HPDE6-E6E7 (cell line): ENCODE measurements around the gene CHN1.

Experiments
- DNase-seq: peaks from one replicate; pipeline ENCODE4 v3.0.0; 2011; ENCODE audit warnings: missing footprints; ENCODE audit errors: extremely low spot score

Gene CHN1

DNA sequence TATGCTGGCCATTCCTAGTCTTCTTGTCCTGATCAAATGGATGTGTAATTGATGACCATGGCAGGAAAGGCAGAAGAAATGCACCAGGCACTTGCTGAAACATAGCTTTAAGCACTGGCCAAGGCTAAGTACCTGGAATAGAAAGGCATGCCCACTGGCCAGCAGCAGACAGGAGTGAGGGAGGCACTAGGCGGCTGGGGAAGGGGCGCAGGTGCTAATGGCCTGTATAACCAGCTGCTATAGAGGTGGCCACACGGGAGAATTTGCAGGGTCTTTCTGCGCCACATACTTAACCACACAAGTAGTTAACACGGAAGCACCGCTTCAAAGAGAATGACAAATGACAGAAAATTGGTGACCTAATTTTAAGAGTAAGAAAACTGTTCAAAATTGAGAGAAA lies 174.6 kb downstream of the CHN1 start:
- DNase-seq: no peak

DNA sequence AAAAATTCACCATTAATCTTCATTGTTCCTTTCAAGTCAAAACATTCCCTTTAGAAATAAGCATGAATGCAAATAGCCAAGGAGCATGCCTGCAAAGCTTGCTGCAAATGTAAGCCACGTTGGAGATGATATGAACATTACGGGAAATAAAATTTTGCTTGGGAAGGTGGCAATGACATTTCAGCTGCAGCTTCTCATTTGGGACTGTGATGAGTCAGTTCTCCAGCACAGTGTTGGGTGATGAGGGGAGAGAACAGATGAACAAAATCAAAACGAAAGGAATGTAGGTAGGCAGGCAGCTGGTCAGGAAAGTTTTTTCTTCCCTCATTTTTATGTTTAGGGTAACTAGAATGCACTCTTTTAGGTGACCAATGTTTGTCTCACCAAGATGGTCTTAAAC lies 175.6 kb downstream of the CHN1 start:
- no peak for DNase-seq

DNA sequence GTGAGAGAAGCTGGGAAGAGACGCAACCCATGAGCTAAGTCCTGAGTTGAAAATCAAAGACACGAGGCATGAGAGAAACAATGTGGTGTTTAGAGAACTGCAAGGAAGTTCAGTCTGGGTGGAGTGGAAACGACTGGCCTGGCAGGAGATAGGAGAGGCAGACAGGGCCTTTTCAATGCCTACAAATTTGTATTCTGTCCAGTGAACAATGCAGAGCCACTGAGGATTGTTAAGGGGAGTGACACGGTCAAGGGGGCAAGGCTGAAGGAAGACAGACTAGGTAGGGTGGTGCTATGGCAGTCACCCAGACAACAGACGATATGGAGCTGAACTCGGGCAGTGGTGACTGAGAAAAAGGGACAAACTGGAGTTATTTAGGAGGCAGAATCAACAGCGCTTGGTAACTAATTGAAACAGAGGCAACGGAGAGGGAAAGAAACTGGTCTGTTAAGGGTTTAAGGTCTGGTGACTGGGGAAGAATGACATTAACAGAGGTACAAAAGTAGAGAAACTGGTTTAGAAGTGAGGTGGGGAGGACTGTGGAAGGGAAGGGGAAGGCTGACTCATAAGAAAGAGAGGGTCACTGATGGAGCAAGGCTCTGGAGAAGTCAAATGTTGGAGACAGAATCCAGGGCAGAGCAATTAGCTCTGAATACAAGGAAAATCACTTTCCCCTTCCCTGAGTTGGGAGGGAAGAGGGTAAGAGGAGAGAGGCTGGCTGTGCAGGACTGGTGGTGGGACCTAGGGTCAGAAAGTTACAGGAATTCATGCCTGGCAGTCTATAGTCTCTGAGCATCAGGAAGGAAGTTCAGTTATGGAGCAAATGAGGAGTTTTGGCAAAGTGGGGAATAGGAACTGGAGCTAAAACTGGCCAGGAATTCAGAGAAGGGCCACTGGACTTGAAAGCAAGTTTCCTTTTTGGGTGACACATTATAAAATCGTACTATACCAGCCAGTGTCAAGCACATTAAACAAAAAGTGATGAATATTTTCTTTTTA lies 177.5 kb downstream of the CHN1 start:
- peak; percentile 10 for DNase-seq

DNA sequence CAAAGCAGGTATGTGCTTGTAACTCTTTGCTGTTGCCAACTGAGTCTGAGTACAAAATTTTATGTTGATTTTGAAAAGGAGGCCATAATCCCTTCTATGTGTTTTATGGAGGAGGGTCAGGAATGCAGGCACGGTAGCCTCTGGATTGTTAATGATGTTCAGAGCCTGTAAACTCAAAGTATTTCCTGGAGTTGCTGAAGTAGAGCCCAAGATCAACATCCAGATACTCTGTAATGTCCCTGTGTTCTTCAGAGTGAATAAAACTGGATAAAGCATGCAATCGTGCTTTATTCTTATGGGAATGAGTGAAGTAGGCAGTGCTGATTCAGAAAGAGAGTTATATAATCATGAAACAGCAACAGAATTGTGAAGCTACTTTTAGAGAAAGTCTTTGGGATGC lies 179.1 kb downstream of the CHN1 start:
- DNase-seq: no peak

DNA sequence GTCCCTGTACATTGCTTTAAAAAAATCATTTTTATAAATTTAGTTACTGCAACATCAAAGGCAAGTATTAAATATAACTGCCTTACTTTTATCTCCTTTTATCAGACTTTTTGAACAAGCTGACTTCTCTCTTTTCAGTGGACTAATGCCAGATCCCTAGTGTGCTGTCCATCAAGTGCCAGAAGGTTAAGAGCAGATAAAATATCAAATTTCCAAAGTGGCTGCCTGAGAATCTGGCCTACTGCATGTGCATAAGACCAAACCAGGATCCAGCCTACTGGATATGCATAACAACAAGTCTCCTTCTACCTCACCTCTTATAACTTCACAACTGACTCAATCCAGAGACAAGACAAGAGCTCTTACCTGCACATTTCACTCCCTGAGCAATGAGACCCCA lies 181.1 kb downstream of the CHN1 start:
- DNase-seq: no peak

DNA sequence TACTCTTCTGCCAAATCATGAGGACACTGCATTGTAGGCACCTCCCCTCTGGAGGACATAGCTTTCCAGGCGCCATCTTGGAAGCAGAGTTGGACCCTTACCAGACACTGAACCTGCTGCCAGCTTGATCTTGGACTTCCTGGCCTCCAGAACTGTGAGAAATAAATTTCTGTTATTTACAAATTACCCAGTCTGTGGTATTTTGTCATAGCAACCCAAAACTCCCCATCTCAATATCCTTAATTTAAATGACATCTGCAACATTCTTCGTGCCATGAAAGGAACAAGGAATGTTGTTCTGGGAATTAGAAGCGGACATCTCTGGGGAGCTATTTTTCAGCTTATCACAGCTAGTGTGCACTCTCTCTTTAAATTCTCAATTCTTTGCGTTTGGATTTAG lies 183.6 kb downstream of the CHN1 start:
- no peak for DNase-seq

DNA sequence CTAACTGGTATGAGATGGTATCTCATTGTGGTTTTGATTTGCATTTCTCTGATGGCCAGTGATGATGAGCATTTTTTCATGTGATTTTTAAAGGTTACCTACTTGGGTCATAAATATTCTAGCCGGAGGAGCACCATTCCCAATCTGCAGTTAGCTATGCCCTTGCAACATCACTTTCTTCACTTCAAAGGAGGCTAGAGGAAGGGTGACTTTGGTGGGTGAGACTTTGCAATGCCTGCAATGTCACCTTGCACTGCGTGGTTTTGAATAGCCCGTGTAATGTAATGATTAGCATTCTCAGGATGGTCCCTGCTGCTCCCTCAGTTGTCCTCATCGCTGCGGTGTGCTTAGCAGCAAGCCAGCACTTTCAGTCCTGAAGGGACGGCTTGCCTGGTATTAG lies 184.8 kb downstream of the CHN1 start:
- no peak for DNase-seq

DNA sequence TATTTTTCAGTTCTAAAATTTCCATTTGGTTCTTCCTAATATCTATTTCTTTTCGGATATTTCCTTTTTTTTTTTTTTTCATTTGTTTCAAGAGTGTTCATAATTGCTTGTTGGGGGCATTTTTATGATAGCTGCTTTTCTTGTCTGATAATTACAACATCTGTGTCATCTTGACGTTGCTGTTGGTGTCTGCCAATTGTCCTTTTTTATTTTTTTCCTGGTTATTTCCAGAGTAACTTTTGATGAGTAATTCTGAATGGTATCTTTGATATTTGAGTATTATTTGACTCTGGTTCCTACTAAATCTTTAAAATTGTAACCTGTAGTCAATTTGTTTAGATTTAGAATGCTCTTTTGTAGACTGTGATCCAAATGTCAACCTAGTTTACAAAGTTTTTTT lies 189.7 kb downstream of the CHN1 start:
- no peak for DNase-seq

DNA sequence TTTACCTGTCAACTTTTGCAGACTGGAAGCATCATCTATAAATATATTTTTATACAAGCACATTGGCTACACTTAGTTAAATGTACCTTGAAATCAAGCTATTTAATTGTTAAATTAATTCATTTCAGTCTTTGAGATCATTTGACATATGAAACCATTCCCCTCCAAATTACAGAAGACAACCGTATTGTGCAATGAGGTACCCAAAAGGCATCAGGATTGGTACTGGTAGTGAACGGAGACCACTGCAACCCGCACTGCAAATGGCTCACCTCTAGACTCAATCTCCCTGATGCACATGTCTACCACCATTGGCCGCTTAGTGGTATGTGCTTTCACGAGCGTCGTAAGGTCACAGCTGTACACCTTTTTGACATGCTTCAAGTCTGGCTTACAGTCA lies 193.1 kb downstream of the CHN1 start:
- DNase-seq: no peak

DNA sequence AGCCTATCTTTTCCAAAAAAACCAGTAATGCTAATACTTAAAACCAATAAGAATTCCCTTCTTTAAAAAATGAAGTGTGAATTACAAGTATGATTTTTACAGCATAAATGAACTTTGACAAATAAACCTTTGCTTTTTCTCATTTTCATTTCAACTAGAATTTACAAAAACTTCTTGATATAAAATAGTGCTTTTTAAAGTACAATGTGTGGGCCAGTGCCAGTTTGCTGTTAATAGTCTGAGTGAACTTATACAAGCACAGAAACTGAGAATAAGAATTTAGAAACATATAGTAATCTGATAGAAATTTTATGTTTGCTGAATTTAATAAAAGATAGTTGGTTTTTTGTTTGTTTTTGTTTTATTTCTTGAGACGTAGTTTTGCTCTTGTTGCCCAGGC lies 197.2 kb downstream of the CHN1 start:
- DNase-seq: no peak

DNA sequence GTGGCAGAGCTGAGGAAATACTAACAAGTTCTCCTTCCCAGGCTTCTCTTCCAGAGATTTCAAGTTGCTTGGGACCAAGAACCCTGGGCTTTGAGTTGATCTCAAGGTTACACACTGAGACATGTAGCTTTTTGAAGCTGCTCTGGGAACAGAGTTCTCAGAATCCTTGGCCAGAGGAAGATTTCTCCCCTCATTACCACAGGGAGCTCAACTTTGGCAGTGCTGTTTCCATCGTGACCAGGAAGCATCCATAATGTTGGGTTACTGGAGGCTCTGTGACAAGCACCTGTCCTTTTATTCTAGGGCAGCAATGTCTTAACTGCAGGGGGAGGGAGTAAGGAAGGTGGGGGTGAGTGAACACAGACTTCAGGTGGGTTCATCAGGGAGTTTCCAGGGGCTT lies 199.4 kb downstream of the CHN1 start:
- DNase-seq: no peak

DNA sequence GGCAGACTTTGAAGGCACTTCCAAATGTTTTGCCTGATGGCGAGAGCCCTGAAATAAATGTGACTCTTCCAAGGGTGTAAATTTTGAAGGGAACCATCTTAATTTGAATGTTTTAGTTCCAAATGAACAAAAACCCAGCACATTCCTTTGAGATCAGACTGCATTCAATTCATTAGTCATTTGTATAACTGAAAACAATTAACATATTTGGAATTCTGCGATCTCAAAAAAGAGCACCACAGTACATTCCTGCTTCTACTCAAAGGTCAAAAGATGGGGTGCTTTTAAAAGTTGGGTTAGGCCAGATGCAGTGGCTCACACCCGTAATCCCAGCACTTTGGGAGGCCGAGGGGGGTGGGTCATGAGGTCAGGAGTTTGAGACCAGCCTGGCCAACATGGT lies 202.7 kb downstream of the CHN1 start:
- DNase-seq: no peak

DNA sequence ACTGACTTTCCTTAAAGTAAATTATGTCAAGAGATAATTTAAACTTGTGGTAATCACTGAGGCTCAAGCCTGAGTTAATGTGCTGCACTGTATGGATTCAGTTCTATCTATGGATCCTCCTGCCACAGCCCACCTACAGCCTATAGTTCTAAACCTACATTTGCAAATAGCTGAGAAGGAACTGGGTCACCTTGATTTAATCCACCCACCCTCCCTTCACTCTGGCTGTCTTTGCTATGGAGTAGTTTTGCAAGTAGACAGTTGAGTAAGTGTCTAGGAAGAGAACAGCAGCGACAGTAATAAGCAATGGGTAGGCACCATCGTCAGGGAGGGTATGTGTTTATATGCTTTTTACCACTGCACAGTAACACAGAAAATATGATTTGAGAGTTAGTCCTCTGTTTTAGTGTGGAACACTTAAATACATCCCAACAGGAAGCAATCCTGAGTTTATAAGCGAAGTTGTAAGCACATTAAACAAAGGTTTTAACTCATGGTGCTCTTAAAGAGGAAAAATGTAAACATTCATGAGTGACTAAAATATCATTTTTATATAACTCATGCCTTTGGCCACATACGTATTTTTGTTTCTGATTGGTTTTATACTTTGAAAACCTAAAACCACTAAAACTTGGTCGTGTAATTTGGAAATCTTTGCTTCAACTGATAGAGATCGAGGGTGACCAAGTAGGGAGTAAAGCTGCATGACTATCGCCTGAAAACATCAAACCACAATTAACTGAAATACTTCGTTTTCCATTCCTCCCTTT lies 204.6 kb downstream of the CHN1 start:
- no peak for DNase-seq

DNA sequence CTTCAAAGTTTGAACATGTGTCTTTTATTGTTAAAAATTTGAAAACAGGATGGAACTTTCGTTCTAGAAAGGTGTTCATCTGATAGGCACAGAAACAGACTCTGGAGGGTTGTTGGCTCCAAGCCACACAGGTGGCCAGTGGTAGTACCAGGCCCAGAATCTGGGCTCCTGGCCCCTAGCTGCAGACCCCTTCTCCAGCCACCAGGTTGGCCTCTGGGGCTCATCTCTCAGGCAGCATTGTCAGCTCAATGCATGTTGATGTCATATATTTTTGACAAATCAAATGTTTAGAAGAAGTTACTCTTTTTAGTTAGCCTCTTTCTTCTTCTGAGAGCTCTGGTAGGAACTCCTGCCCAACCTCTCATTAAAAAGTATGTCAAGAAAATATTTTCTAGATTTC lies 206.4 kb downstream of the CHN1 start:
- DNase-seq: no peak

DNA sequence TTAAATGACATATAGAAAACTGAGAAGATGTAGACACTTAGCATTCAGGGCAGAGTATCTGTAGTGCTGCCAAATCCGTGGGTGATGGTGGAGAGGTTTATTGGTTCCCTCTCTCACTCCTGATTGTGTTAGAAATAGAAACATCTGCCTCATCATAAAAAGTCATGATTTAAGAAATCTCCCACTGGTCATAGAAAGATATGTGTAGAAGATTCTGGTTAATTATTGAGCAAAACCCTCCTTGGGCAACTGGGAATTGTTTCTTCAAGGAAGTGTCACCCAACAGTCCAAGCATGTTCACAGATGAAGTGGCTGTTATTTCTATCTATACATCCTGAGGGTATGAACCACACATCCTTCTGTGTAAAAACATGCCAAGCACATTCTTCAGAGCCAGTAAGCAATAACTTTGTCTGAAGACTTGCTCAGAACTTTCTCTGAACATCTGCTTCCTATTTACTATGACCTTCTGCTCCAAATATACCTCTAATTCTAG lies 207.4 kb downstream of the CHN1 start:
- DNase-seq: no peak

DNA sequence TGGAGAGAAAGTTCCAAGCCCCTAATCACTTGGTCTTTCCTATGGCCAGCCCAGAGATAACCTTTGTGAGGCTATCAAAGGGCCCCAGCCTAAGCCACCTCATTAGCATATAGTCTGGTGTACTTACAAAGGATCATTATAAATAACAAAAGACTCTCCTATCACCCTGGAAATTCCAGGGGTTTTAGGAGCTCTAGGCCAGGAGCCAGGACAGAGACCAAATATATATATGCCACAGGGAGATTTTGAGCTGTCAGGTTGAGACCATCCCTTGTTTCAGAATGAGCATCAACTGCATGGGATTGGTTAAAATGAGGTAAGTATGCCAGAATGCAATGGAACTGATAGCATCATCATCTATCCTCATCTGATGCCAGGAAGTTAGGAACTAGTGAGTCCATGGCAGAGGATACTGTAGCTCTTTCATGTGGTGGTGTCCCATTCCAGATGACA lies 208.8 kb downstream of the CHN1 start:
- no peak for DNase-seq

DNA sequence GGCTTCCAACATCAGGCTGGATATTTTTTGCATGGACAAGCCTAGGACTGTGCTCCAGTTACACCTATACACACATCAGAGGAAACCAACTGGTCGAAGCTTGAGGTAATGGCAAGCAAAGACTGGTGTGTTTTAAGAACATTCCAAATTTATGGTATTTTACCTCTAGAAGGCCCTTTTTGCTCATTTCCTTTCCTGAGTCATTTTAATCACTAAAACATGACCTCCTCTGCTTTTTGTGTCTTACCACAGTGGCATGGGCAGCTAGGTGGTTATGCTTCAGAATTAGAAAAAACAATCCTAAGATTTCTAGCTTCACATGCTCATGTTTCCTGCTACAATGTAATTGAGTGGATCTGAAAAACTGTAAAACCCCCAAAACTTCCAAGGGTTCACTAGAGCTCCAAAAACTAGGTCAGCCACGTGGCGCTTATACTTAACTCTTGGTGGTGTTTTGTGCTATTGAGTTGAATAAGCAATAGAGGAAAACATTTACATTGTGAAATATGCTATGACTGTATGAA lies 210.3 kb downstream of the CHN1 start:
- no peak for DNase-seq

DNA sequence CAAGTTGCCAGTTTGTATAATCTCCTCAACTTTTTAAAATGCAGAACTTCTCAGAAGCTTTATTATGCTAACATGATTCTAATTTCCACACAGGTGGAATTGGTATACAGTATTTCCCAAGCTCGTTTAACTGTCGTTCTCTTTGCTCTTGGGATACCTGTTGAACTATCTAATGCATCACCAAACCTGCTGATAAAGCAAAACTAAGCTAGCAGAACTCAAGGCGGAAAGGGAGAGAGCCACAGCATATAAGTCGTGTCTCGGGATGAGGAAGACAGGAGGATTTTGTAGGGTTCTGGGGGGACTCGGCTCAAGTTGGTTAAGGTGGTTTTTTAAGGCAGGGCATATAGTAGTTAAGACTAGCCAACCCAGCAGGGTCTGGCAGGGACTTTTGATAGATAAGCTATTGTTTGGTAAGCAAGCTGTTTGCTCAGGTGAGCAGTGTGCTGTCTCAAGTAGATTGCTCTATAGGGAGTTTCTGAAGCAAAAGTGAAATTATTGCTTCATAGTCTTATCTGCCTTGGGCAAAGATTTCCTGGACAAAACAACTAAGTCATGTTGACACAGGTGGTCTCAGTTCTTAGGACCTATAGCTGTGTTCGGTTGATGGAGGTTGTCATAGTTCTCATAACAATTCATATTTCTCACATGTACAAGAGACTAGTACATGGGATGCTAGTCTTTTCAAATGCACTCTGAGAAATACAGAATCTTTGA lies 212.7 kb downstream of the CHN1 start:
- no peak for DNase-seq

DNA sequence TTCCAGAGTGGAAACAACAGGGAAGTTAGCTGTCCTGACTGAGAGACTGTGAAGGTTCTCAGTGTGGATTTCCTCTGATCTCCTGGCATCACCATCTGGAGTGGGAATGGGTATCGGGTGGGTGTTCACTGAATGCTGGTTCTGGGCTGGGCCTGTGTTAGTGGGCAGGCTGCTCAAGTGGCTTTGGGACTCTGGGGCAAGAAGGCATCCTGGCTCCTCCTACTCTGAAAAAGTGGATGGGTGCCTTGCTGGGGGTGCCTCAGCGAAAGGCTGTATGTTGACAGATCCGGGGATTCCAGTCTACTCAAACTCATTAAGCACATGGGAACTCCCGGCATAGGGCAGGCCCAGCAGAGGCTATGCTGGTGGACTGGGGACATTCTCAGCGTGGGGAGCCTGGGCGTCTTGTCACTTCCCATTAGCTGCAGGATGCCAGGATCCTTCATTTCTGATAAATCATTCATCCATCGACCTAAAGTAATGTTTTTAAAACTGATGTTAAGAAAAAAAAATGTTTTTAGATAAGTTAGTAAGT lies 213.4 kb downstream of the CHN1 start:
- DNase-seq: no peak

DNA sequence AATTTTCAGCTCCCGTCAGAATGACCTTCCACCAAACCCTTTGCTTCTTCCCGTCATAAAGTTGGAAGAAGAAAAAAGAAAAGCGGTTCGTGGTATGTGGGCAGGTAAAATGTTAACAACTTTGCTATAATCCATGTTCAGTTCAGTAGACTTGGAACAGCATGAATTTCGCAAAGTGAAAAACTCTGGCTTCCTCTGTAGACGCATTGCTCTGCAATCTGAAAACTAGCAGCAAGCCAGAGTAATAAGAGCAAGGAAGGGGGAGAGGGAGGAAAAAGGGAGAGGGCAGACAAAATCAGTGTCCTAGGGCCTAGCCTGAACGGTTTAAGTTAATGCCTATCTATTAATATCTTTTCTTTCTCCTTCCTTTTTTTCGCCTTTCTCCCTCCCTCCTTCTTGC lies 214.2 kb downstream of the CHN1 start:
- DNase-seq: no peak

DNA sequence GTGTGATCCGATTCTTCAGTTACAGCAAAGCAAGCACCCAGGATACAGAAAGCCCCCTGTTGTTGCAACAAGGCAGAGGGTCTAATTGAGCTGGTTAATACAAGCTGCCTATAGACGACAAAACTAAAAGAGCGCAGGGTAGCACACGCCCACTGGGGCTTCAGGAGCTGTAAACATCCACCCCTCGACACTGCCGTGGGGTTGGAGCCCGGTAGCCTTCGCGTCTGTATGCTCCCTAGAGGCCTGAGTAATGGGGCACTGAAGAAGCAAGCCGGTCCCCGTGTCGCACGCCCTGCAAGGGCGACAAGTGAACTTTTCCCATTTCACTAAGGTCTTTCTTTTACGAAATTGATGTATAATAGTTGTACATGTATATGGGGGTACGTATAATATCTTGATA lies 216.2 kb downstream of the CHN1 start:
- DNase-seq: no peak
